Measurements from ENCODE around the gene WDR36.

Gene WDR36

GRCh38 chr5:111119856-111120255, 27.7 kb downstream of the WDR36 start:
- H3K4me2 ChIP-seq (ENCODE audit: low read depth, low read length, poor library complexity, severe bottlenecking), result no peak overlapping the region
- no peaks in the 10 kb centered on the region for H3K9me2 ChIP-seq (replicated peaks; ENCODE audit: low read depth, low read length)
- peaks cover 55% of the 10 kb centered on the region for H3K36me3 ChIP-seq (ENCODE audit: insufficient read depth, low read length)
- TF ChIP-seq CTCF (conservative IDR thresholded peaks at IDR 0.05; ENCODE audit: low read length), result no peak
- TF ChIP-seq EZH2phosphoT487 (IDR thresholded peaks at IDR 0.05; ENCODE audit: borderline replicate concordance), result no peak
- H4K20me1 ChIP-seq (ENCODE audit: insufficient read depth, low read length, poor library complexity, severe bottlenecking), result no peaks in the 10 kb centered on the region
- H3F3A ChIP-seq (ENCODE audit: low read depth), result no peaks in the 10 kb centered on the region
- H2AFZ ChIP-seq (ENCODE audit: low read length), result no peak overlapping the region
- H3K9me3 ChIP-seq (ENCODE audit: insufficient read depth, low read depth, low read length), result no peaks in the 10 kb centered on the region
- H3K4me1 ChIP-seq (ENCODE audit: insufficient read depth, low read length, poor library complexity, severe bottlenecking), result no peaks in the 10 kb centered on the region
- H3K27me3 ChIP-seq (ENCODE audit: insufficient read depth, low read length, poor library complexity, severe bottlenecking), result no peaks in the 10 kb centered on the region
- no peaks in the 10 kb centered on the region for H3K79me2 ChIP-seq (ENCODE audit: insufficient read depth, low read length)
- no peak overlapping the region for H3K4me3 ChIP-seq (ENCODE audit: low read length, poor library complexity, severe bottlenecking)
- no peak overlapping the region for H3K9ac ChIP-seq (ENCODE audit: low read depth, low read length, poor library complexity, severe bottlenecking)

GRCh38 chr5:111120911-111121310, 28.8 kb downstream of the WDR36 start:
- Histone ChIP-seq H2AFZ (ENCODE audit: low read length) (no peak overlapping the region), H3K4me1 (ENCODE audit: insufficient read depth, low read length, poor library complexity, severe bottlenecking) (no peaks in the 10 kb centered on the region), H3K4me3 (ENCODE audit: low read length, poor library complexity, severe bottlenecking) (no peak overlapping the region), H3K4me2 (ENCODE audit: low read depth, low read length, poor library complexity, severe bottlenecking) (no peak overlapping the region), H3K9me3 (ENCODE audit: insufficient read depth, low read depth, low read length) (no peaks in the 10 kb centered on the region), H3F3A (ENCODE audit: low read depth) (no peaks in the 10 kb centered on the region), H3K79me2 (ENCODE audit: insufficient read depth, low read length) (no peaks in the 10 kb centered on the region), H3K9ac (ENCODE audit: low read depth, low read length, poor library complexity, severe bottlenecking) (no peak overlapping the region), H4K20me1 (ENCODE audit: insufficient read depth, low read length, poor library complexity, severe bottlenecking) (no peaks in the 10 kb centered on the region), H3K27me3 (ENCODE audit: insufficient read depth, low read length, poor library complexity, severe bottlenecking) (no peaks in the 10 kb centered on the region), H3K9me2 (replicated peaks; ENCODE audit: low read depth, low read length) (no peaks in the 10 kb centered on the region), H3K36me3 (ENCODE audit: insufficient read depth, low read length) (peaks cover 56% of the 10 kb centered on the region)
- TF ChIP-seq EZH2phosphoT487 (IDR thresholded peaks at IDR 0.05; ENCODE audit: borderline replicate concordance) (no peak), CTCF (conservative IDR thresholded peaks at IDR 0.05; ENCODE audit: low read length) (no peak)

- TF ChIP-seq EZH2phosphoT487 (IDR thresholded peaks at IDR 0.05; ENCODE audit: borderline replicate concordance) (no peak), CTCF (conservative IDR thresholded peaks at IDR 0.05; ENCODE audit: low read length) (no peak)
- H3K27me3 ChIP-seq (ENCODE audit: insufficient read depth, low read length, poor library complexity, severe bottlenecking), result no peaks in the 10 kb centered on the region
- no peaks in the 10 kb centered on the region for H3K79me2 ChIP-seq (ENCODE audit: insufficient read depth, low read length)
- peaks cover 63% of the 10 kb centered on the region for H3K36me3 ChIP-seq (ENCODE audit: insufficient read depth, low read length)
- H3K4me2 ChIP-seq (ENCODE audit: low read depth, low read length, poor library complexity, severe bottlenecking), result no peak overlapping the region
- H2AFZ ChIP-seq (ENCODE audit: low read length), result no peak overlapping the region
- H3F3A ChIP-seq (ENCODE audit: low read depth), result no peaks in the 10 kb centered on the region
- no peaks in the 10 kb centered on the region for H4K20me1 ChIP-seq (ENCODE audit: insufficient read depth, low read length, poor library complexity, severe bottlenecking)
- no peak overlapping the region for H3K9ac ChIP-seq (ENCODE audit: low read depth, low read length, poor library complexity, severe bottlenecking)
- H3K4me3 ChIP-seq (ENCODE audit: low read length, poor library complexity, severe bottlenecking), result no peak overlapping the region
- H3K9me2 ChIP-seq (replicated peaks; ENCODE audit: low read depth, low read length), result no peaks in the 10 kb centered on the region
- H3K4me1 ChIP-seq (ENCODE audit: insufficient read depth, low read length, poor library complexity, severe bottlenecking), result no peaks in the 10 kb centered on the region
- no peaks in the 10 kb centered on the region for H3K9me3 ChIP-seq (ENCODE audit: insufficient read depth, low read depth, low read length)
Observed at GRCh38 chr5:111121926-111122325, 29.8 kb downstream of the WDR36 start.

Measured in Loucy (cell line).